Muscle layer of colon (tissue), 2 donors: ENCODE data around the gene DGKD.

ENCODE experiments used
- H3K27ac ChIP-seq: one replicate; pipeline ENCODE4 v1.7.0; 2013; ENCODE audit warnings: low read depth, mild to moderate bottlenecking, low read length, moderate library complexity
- H3K27me3 ChIP-seq, 2 donors: one replicate each; pipeline ENCODE4 v1.7.0; 2013; ENCODE audit warnings: low read length in 2 of 2, mild to moderate bottlenecking in 2 of 2; ENCODE audit not compliant: insufficient read depth in 2 of 2, control insufficient read depth in 1 of 2
- H3K36me3 ChIP-seq: one replicate; pipeline ENCODE4 v1.7.0; 2013; ENCODE audit warnings: mild to moderate bottlenecking, low read length; ENCODE audit not compliant: insufficient read depth
- H3K4me1 ChIP-seq: one replicate; pipeline ENCODE4 v1.7.0; 2013; ENCODE audit warnings: mild to moderate bottlenecking, low read length; ENCODE audit not compliant: insufficient read depth
- H3K4me3 ChIP-seq, 2 donors: one replicate each; pipeline ENCODE4 v1.7.0; 2013; ENCODE audit warnings: low read length in 2 of 2, low read depth in 1 of 2, mild to moderate bottlenecking in 1 of 2, moderate library complexity in 1 of 2
- H3K9ac ChIP-seq: one replicate; pipeline ENCODE4 v1.7.0; 2013; ENCODE audit warnings: low read length
- H3K9me3 ChIP-seq: one replicate; pipeline ENCODE4 v1.7.0; 2013; ENCODE audit warnings: mild to moderate bottlenecking, low read length
- donor health status: abdominal sarcoma.
- donor health status: Adenocarcinoma of cecum.

DGKD gene

GRCh38 chr2:233424154-233424951 lies 70.1 kb downstream of the DGKD start:
- no peak overlapping the region for H3K9ac ChIP-seq
- no peaks in the 10 kb centered on the region for H3K36me3 ChIP-seq
- no peaks in the 10 kb centered on the region for H3K9me3 ChIP-seq
- no peak overlapping the region for H3K4me3 ChIP-seq
- peaks cover 11% of the 10 kb centered on the region for H3K4me1 ChIP-seq
- H3K27me3 ChIP-seq, result no peaks in the 10 kb centered on the region
- H3K27ac ChIP-seq, result no peak overlapping the region

GRCh38 chr2:233426619-233427342 lies 72.5 kb downstream of the DGKD start:
- no peaks in the 10 kb centered on the region for H3K36me3 ChIP-seq
- no peaks in the 10 kb centered on the region for H3K4me1 ChIP-seq
- H3K9me3 ChIP-seq, result no peaks in the 10 kb centered on the region
- no peaks in the 10 kb centered on the region for H3K27me3 ChIP-seq
- no peak overlapping the region for H3K27ac ChIP-seq
- H3K4me3 ChIP-seq, result no peak overlapping the region
- no peak overlapping the region for H3K9ac ChIP-seq

- Histone ChIP-seq H3K9me3 (no peaks in the 10 kb centered on the region), H3K27me3 (no peaks in the 10 kb centered on the region), H3K27ac (no peak overlapping the region), H3K36me3 (no peaks in the 10 kb centered on the region), H3K4me3 (no peak overlapping the region), H3K9ac (no peak overlapping the region), H3K4me1 (no peaks in the 10 kb centered on the region)
Observed at GRCh38 chr2:233428008-233428407, 73.7 kb downstream of the DGKD start.

GRCh38 chr2:233428438-233428837 lies 74.1 kb downstream of the DGKD start:
- Histone ChIP-seq H3K36me3 (no peaks in the 10 kb centered on the region), H3K4me3 (no peak overlapping the region), H3K27ac (no peak overlapping the region), H3K9me3 (no peaks in the 10 kb centered on the region), H3K27me3 (no peaks in the 10 kb centered on the region), H3K9ac (no peak overlapping the region), H3K4me1 (no peaks in the 10 kb centered on the region)

GRCh38 chr2:233429175-233429897 lies 75.0 kb downstream of the DGKD start:
- no peaks in the 10 kb centered on the region for H3K9me3 ChIP-seq
- H3K9ac ChIP-seq, result no peak overlapping the region
- H3K4me3 ChIP-seq, result no peak overlapping the region
- no peaks in the 10 kb centered on the region for H3K36me3 ChIP-seq
- H3K4me1 ChIP-seq, result no peaks in the 10 kb centered on the region
- no peak overlapping the region for H3K27ac ChIP-seq
- H3K27me3 ChIP-seq, result no peaks in the 10 kb centered on the region

- H3K27me3 ChIP-seq, result no peaks in the 10 kb centered on the region
- H3K4me3 ChIP-seq, result no peak overlapping the region
- H3K27ac ChIP-seq, result no peak overlapping the region
- no peaks in the 10 kb centered on the region for H3K4me1 ChIP-seq
- no peak overlapping the region for H3K9ac ChIP-seq
- no peaks in the 10 kb centered on the region for H3K36me3 ChIP-seq
- no peaks in the 10 kb centered on the region for H3K9me3 ChIP-seq
Observed at GRCh38 chr2:233430081-233430480, 75.8 kb downstream of the DGKD start.

- Histone ChIP-seq H3K9me3 (no peaks in the 10 kb centered on the region), H3K4me1 (no peaks in the 10 kb centered on the region), H3K36me3 (peaks cover 2% of the 10 kb centered on the region), H3K27me3 (no peaks in the 10 kb centered on the region), H3K27ac (no peak overlapping the region), H3K9ac (no peak overlapping the region), H3K4me3 (no peak overlapping the region)
Observed at GRCh38 chr2:233430651-233431050, 76.4 kb downstream of the DGKD start.

GRCh38 chr2:233433029-233433428 lies 78.7 kb downstream of the DGKD start:
- no peaks in the 10 kb centered on the region for H3K4me1 ChIP-seq
- H3K27ac ChIP-seq, result no peak overlapping the region

GRCh38 chr2:233433794-233434193 lies 79.5 kb downstream of the DGKD start:
- no peaks in the 10 kb centered on the region for H3K4me1 ChIP-seq
- H3K9ac ChIP-seq, result no peak overlapping the region
- no peaks in the 10 kb centered on the region for H3K27me3 ChIP-seq
- H3K9me3 ChIP-seq, result no peaks in the 10 kb centered on the region
- H3K36me3 ChIP-seq, result peaks cover 27% of the 10 kb centered on the region
- no peak overlapping the region for H3K27ac ChIP-seq
- no peak overlapping the region for H3K4me3 ChIP-seq

More at GRCh38 chr2:233433029-233433428, 78.7 kb downstream of the DGKD start:
- no peaks in the 10 kb centered on the region for H3K9me3 ChIP-seq
- H3K9ac ChIP-seq, result no peak overlapping the region
- peaks cover 23% of the 10 kb centered on the region for H3K36me3 ChIP-seq
- H3K27me3 ChIP-seq, result no peaks in the 10 kb centered on the region
- no peak overlapping the region for H3K4me3 ChIP-seq

GRCh38 chr2:233434666-233435330 lies 80.5 kb downstream of the DGKD start:
- Histone ChIP-seq H3K9me3 (no peaks in the 10 kb centered on the region), H3K9ac (no peak overlapping the region), H3K4me1 (no peaks in the 10 kb centered on the region), H3K4me3 (no peak overlapping the region), H3K27me3 (no peaks in the 10 kb centered on the region), H3K27ac (no peak overlapping the region), H3K36me3 (peaks cover 27% of the 10 kb centered on the region)
